Naive thymus-derived CD4-positive, alpha-beta T cell (primary cell): ENCODE results near the gene CYTH2. TPM values are rescaled to one million over a fixed set of nuclear protein-coding genes. Genes with fewer than 3 reads are reported as not detected.

Experiments used
- ATAC-seq: fragments of 150-1000 bp; cut with Tn5 transposase; 2 replicates; pipeline ENCODE4 v1.10.0; 2021; ENCODE audit warnings: mild to moderate bottlenecking, moderate library complexity
- CTCF ChIA-PET: fragments of 350-600 bp; sonication (Branson Sonifier 250); formaldehyde crosslinking; loops from one replicate; lab custom pipeline; 2021; ENCODE audit warnings: antibody characterized with exemption; lab: Charles Lee
- POLR2A ChIA-PET: fragments of 350-600 bp; sonication (Branson Sonifier 250); formaldehyde crosslinking; loops from one replicate; lab custom pipeline; 2021; ENCODE audit warnings: antibody characterized with exemption, inconsistent platforms; lab: Charles Lee
- DNase-seq, 9 donors: peaks; one replicate each; pipeline versions ENCODE4 v3.0.0 to v3.0.0-alpha.2; 2020 to 2022; ENCODE audit warnings: mixed read lengths in 1 of 9
- H3K27ac ChIP-seq: one replicate; pipeline ENCODE4 v1.7.0; 2013; ENCODE audit warnings: mild to moderate bottlenecking, low read depth, low read length, moderate library complexity
- H3K27me3 ChIP-seq, 2 donors: one replicate each; pipeline ENCODE4 v1.7.0; 2013; ENCODE audit warnings: low read length in 2 of 2, mild to moderate bottlenecking in 2 of 2, moderate library complexity in 2 of 2; ENCODE audit not compliant: control insufficient read depth in 2 of 2, insufficient read depth in 2 of 2
- H3K36me3 ChIP-seq, 3 experiments: 1 replicate in 2 of 3; 2 replicates in 1 of 3; pipeline ENCODE4 v1.7.0; 2013; ENCODE audit warnings: low read length in 3 of 3, mild to moderate bottlenecking in 3 of 3, moderate library complexity in 1 of 3; ENCODE audit not compliant: insufficient read depth in 3 of 3, control insufficient read depth in 2 of 3
- H3K4me1 ChIP-seq, 2 donors: one replicate each; pipeline ENCODE4 v1.7.0; 2013; ENCODE audit warnings: low read length in 2 of 2, mild to moderate bottlenecking in 2 of 2, moderate library complexity in 1 of 2; ENCODE audit not compliant: control insufficient read depth in 2 of 2, insufficient read depth in 2 of 2
- H3K4me3 ChIP-seq: 2 replicates; pipeline ENCODE4 v1.7.0; 2013; ENCODE audit warnings: mild to moderate bottlenecking, low read length
- H3K9me3 ChIP-seq, 3 experiments: 1 replicate in 2 of 3; 2 replicates in 1 of 3; pipeline ENCODE4 v1.7.0; 2013; ENCODE audit warnings: low read length in 3 of 3; ENCODE audit not compliant: control insufficient read depth in 2 of 3
- H3K27ac Mint-ChIP-seq, 9 donors: one replicate each; pipeline ENCODE4 v1.8.0; 2020 to 2022; ENCODE audit warnings: mixed read lengths in 9 of 9, mild to moderate bottlenecking in 8 of 9, moderate library complexity in 5 of 9, inconsistent platforms in 2 of 9
- H3K27me3 Mint-ChIP-seq, 5 donors: one replicate each; pipeline ENCODE4 v1.8.0; 2021 to 2022; ENCODE audit warnings: mixed read lengths in 5 of 5, mild to moderate bottlenecking in 1 of 5
- H3K36me3 Mint-ChIP-seq, 5 donors: one replicate each; pipeline ENCODE4 v1.8.0; 2020 to 2022; ENCODE audit warnings: mixed read lengths in 5 of 5, mild to moderate bottlenecking in 3 of 5, inconsistent platforms in 1 of 5
- H3K4me1 Mint-ChIP-seq, 7 donors: one replicate each; pipeline ENCODE4 v1.8.0; 2020 to 2022; ENCODE audit warnings: mixed read lengths in 7 of 7, mild to moderate bottlenecking in 3 of 7, inconsistent platforms in 1 of 7
- H3K4me3 Mint-ChIP-seq, 10 donors: one replicate each; pipeline ENCODE4 v1.8.0; 2020 to 2022; ENCODE audit warnings: mild to moderate bottlenecking in 10 of 10, mixed read lengths in 10 of 10, moderate library complexity in 6 of 10, inconsistent platforms in 2 of 10
- H3K9me3 Mint-ChIP-seq, 11 donors: one replicate each; pipeline ENCODE4 v1.8.0; 2020 to 2022; ENCODE audit warnings: mixed read lengths in 11 of 11, mild to moderate bottlenecking in 4 of 11, inconsistent platforms in 1 of 11, moderate library complexity in 1 of 11
- intact Hi-C, 2 donors: fragments of 100-400 bp; cut with micrococcal nuclease; formaldehyde crosslinking; loops; one replicate each; pipeline ENCODE4 v1.15.1; 2023
- polyA plus RNA-seq, 2 donors: library from polyadenylated mRNA; unstranded; fragments of 300-500 nt; fragmentation: Illumina TruSeq; gene quantifications; one replicate each; pipeline ENCODE4 v1.2.3, GENCODE V29; 2021
- total RNA-seq, 6 experiments: library from RNA in 5 of 6; stranded (reverse) in 5 of 6; gene quantifications; 1 replicate in 5 of 6; 2 replicates in 1 of 6; pipeline ENCODE4 v1.2.3 and lab custom pipeline; 2021 to 2026

Gene CYTH2
- total and polyA plus RNA-seq, 7 experiments from 2014 or later, result 23.6 to 82.1 (median 49.2) TPM

DNA sequence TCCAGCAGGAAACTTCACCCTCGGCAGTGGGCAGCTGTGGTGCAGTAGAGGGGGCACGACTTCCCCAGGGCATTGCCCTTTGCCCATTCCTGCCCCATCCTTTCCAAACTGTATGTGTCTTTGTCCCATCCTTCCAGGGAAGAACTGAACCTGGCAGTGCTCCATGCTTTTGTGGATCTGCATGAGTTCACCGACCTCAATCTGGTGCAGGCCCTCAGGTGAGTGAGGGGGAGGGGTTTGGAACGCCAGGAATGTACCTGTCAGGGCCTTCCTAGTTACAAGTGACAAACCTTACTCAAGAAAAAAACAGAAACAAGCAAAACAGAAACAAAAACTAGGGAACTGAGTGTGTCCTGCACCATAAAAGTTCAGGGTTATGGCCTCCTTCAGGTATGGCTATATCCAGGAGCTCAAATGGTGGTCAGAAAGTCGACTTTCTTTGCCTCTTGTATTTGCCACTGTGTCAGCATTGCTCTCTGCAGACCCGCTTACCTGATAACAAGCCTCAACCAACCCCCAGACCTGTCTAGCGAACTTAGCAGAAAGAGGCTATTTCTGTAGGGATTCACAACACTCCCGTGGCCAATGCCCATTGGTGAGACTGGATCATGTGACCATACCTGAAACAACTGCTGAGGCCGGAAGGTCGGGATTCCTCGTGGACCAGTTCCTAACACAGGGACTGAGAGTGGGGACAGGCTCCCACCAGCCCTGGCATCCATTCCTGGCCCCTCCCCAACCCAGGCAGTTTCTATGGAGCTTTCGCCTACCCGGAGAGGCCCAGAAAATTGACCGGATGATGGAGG, 4.2 kb downstream of the CYTH2 start:
- ATAC-seq, result no peak
- peaks cover 4 to 11% (median 4%) of the 10 kb centered on the region in 5 donors for H3K36me3 Mint-ChIP-seq
- CTCF ChIA-PET, result no interaction called here
- peaks cover 0 to 85% (median 3%) of the 10 kb centered on the region in 3 experiments for H3K36me3 ChIP-seq
- H3K4me1 Mint-ChIP-seq, result peaks cover 0 to 31% (median 18%) of the 10 kb centered on the region in 7 donors
- no peaks in the 10 kb centered on the region for H3K9me3 ChIP-seq
- intact Hi-C loops, result no loop called here
- no peak overlapping the region for H3K4me3 Mint-ChIP-seq
- H3K27me3 Mint-ChIP-seq, result no peaks in the 10 kb centered on the region
- no peak for DNase-seq
- no peaks in the 10 kb centered on the region for H3K27me3 ChIP-seq
- peak overlapping the region in 2 of 9 donors; percentile 37 to 43 for H3K27ac Mint-ChIP-seq
- peaks cover 7 to 12% of the 10 kb centered on the region in 2 donors for H3K4me1 ChIP-seq
- H3K27ac ChIP-seq, result no peak overlapping the region
- POLR2A ChIA-PET, result interaction anchor here (1.0 kb wide), 1 partner anchor 14 kb away, joined by 3 read pairs; no protein-coding TSS in a partner anchor
- H3K4me3 ChIP-seq, result no peak overlapping the region
- H3K9me3 Mint-ChIP-seq, result no peaks in the 10 kb centered on the region

DNA sequence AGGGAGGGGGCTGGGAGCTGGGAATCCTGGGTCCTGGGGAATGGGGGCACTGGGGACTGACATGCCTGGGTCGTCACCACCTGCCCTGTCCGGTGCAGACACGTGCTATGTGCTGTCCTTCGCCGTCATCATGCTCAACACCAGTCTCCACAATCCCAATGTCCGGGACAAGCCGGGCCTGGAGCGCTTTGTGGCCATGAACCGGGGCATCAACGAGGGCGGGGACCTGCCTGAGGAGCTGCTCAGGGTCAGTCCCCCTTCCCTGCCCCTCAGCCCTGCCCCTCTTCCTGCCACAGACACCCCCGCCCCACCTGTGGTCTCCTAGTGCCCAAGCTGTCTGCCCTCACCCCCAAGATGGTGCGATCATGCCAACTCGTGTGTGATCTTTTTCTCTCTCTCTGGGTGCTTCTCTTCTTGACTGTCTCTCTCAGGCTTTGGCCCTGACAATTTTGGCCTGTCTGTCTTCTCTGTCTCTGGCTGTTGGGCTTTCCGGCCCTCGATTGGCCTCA, 5.0 kb downstream of the CYTH2 start:
- ATAC-seq (no peak), DNase-seq (no peak)
- Histone ChIP-seq H3K27me3 (no peaks in the 10 kb centered on the region), H3K4me1 (peaks cover 7 to 9% of the 10 kb centered on the region in 2 donors), H3K4me3 (no peak overlapping the region), H3K27ac (no peak overlapping the region), H3K36me3 (peaks cover 0 to 92% (median 3%) of the 10 kb centered on the region in 3 experiments), H3K9me3 (no peaks in the 10 kb centered on the region)
- ChIA-PET CTCF (interaction anchor here (0.6 kb wide), 1 partner anchor 29 kb away, joined by 3 read pairs; no protein-coding TSS in a partner anchor), POLR2A (interaction anchor here (1.0 to 1.6 kb wide), 2 partner anchors 13 to 864 kb away, joined by 3 to 4 read pairs; no protein-coding TSS in a partner anchor)
- intact Hi-C loops, result no loop called here
- Mint-ChIP-seq H3K27ac (peak overlapping the region in 4 of 9 donors; percentile 38 to 82 (median 52)), H3K27me3 (no peaks in the 10 kb centered on the region), H3K9me3 (no peaks in the 10 kb centered on the region), H3K4me1 (peaks cover 1 to 24% (median 13%) of the 10 kb centered on the region in 7 donors), H3K4me3 (no peak overlapping the region), H3K36me3 (peaks cover 4 to 11% (median 4%) of the 10 kb centered on the region in 5 donors)

DNA sequence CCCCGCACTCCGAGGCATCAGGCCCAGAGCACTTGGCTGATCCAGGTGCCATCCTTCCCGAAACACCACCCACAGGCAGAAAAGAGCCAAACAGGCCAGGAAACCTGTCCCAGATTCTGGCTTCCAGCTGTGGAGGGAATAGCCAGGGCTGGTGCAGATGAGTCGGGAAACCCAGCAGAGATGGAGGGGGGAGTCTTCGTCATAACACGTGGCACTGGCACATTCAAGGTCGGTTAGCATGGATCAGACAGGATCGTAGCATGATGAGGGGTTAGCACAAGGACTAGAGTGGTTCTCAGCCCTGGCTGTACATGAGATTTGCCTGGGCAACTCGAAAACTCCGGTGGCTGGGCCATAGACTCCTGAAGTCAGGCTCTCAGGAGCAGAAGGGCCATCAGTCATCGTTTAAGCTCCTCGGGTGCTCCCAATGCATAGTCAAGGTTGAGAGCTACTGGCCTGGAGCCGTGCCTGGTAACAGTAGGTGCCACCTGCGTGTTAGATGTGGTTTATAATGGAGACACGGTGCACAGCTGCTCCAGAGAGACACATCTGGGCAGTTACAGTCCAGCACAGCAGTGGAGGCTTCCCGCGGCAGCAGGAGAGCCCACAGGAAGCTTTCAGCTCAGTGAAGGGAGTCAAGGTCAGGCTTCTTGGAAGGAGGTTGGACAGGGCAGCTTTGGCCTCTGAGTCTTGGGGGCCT, 6.3 kb downstream of the CYTH2 start:
- H3K27ac Mint-ChIP-seq, result peak overlapping the region in 4 of 9 donors; percentile 9 to 76 (median 54)
- POLR2A ChIA-PET, result interaction anchor here (1.6 kb wide), 1 partner anchor 865 kb away, joined by 4 read pairs; no protein-coding TSS in a partner anchor
- CTCF ChIA-PET, result interaction anchor here (0.8 kb wide), 1 partner anchor 15 kb away, joined by 3 read pairs; no protein-coding TSS in a partner anchor

DNA sequence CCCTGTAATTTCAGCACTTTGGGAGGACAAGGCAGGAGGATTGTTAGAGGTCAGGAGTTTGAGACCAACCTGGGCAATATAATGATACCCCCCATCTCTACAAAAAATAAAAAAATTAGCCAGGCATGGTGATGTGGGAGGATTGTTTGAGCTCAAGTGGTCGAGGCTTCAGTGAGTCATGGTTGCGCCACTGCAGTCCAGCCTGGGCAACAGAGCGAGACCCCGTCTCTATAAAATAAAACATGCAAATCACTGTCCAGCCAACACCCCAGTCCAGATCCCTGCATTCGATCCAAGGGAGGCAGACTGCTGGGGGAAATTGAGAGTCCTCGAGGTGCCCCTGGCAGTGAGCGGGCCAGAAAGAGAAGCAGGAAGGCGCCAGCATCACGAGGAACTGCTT, 7.0 kb downstream of the CYTH2 start:
- CTCF ChIA-PET, result no interaction called here
- H3K36me3 Mint-ChIP-seq, result peaks cover 0 to 17% (median 0%) of the 10 kb centered on the region in 5 donors

More for the DNA sequence above, 6.3 kb downstream of the CYTH2 start:
- ATAC-seq, result no peak
- Histone ChIP-seq H3K27me3 (no peaks in the 10 kb centered on the region), H3K9me3 (no peaks in the 10 kb centered on the region), H3K36me3 (peaks cover 0 to 86% (median 3%) of the 10 kb centered on the region in 3 experiments), H3K4me1 (peaks cover 0 to 3% of the 10 kb centered on the region in 2 donors), H3K4me3 (no peak overlapping the region), H3K27ac (no peak overlapping the region)
- Mint-ChIP-seq H3K36me3 (peaks cover 4 to 17% (median 4%) of the 10 kb centered on the region in 5 donors), H3K27me3 (no peaks in the 10 kb centered on the region), H3K4me3 (no peak overlapping the region), H3K9me3 (no peaks in the 10 kb centered on the region), H3K4me1 (peaks cover 5 to 33% (median 12%) of the 10 kb centered on the region in 7 donors)
- intact Hi-C loops, result no loop called here
- no peak for DNase-seq

GRCh38 chr19:48477067-48477685, 8.0 kb downstream of the CYTH2 start:
- Mint-ChIP-seq H3K27me3 (no peaks in the 10 kb centered on the region), H3K4me1 (peaks cover 6 to 37% (median 23%) of the 10 kb centered on the region in 7 donors), H3K4me3 (peak overlapping the region in 1 of 10 donors; percentile 38), H3K27ac (peak overlapping the region in 1 of 9 donors; percentile 26), H3K9me3 (no peaks in the 10 kb centered on the region), H3K36me3 (peaks cover 0 to 17% (median 0%) of the 10 kb centered on the region in 5 donors)
- Histone ChIP-seq H3K36me3 (peaks cover 0 to 70% (median 0%) of the 10 kb centered on the region in 3 experiments), H3K4me1 (peaks cover 3 to 9% of the 10 kb centered on the region in 2 donors), H3K27me3 (no peaks in the 10 kb centered on the region), H3K27ac (no peak overlapping the region), H3K9me3 (no peaks in the 10 kb centered on the region), H3K4me3 (no peak overlapping the region)
- ChIA-PET CTCF (no interaction called here), POLR2A (no interaction called here)
- intact Hi-C loops, result no loop called here
- ATAC-seq, result no peak
- DNase-seq, result no peak

More for the DNA sequence above, 7.0 kb downstream of the CYTH2 start:
- Mint-ChIP-seq H3K4me3 (no peak overlapping the region), H3K27ac (peak overlapping the region in 3 of 9 donors; percentile 45 to 76 (median 63)), H3K27me3 (no peaks in the 10 kb centered on the region), H3K4me1 (peaks cover 6 to 33% (median 15%) of the 10 kb centered on the region in 7 donors), H3K9me3 (no peaks in the 10 kb centered on the region)
- H3K9me3 ChIP-seq, result no peaks in the 10 kb centered on the region
- DNase-seq, result no peak
- H3K4me3 ChIP-seq, result no peak overlapping the region
- POLR2A ChIA-PET, result no interaction called here
- ATAC-seq, result no peak
- peaks cover 2 to 3% of the 10 kb centered on the region in 2 donors for H3K4me1 ChIP-seq
- intact Hi-C loops, result no loop called here
- H3K27me3 ChIP-seq, result no peaks in the 10 kb centered on the region
- peaks cover 0 to 80% (median 3%) of the 10 kb centered on the region in 3 experiments for H3K36me3 ChIP-seq
- H3K27ac ChIP-seq, result no peak overlapping the region
